ENCODE measurements around the gene PLEKHJ1.

The PLEKHJ1 gene

DNA sequence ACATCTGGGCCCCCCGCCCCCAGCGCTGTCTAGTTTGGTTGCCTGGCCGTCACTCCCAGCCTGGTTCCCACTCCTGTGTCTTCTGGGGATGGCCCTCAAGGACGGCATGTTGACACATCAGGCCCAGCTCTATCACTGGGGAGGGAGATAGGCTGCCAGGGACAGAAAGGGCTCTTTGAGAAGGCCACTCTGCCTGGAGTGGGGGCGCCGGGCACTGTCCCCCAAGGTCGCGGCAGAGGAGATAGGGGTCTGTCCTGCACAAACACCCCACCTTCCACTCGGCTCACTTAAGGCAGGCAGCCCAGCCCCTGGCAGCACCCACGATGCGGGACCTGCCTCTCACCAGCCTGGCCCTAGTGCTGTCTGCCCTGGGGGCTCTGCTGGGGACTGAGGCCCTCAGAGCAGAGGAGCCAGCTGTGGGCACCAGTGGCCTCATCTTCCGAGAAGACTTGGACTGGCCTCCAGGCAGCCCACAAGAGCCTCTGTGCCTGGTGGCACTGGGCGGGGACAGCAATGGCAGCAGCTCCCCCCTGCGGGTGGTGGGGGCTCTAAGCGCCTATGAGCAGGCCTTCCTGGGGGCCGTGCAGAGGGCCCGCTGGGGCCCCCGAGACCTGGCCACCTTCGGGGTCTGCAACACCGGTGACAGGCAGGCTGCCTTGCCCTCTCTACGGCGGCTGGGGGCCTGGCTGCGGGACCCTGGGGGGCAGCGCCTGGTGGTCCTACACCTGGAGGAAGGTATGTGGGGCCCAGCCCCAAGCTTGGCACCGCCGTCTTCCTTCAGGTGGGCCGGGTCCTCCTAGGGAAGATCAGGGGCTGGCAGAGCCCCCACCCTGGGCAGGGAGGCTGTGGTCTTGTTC lies 13.1 kb upstream of the PLEKHJ1 start, which contains the start of gene AMH:
Gene AMH, plus strand, starts transcription at position 314 of the 857 bp plus-strand sequence. Its CDS starts 10 bp downstream, at position 324.
- no peak for DNase-seq (ENCODE audit: low spot score)

DNA sequence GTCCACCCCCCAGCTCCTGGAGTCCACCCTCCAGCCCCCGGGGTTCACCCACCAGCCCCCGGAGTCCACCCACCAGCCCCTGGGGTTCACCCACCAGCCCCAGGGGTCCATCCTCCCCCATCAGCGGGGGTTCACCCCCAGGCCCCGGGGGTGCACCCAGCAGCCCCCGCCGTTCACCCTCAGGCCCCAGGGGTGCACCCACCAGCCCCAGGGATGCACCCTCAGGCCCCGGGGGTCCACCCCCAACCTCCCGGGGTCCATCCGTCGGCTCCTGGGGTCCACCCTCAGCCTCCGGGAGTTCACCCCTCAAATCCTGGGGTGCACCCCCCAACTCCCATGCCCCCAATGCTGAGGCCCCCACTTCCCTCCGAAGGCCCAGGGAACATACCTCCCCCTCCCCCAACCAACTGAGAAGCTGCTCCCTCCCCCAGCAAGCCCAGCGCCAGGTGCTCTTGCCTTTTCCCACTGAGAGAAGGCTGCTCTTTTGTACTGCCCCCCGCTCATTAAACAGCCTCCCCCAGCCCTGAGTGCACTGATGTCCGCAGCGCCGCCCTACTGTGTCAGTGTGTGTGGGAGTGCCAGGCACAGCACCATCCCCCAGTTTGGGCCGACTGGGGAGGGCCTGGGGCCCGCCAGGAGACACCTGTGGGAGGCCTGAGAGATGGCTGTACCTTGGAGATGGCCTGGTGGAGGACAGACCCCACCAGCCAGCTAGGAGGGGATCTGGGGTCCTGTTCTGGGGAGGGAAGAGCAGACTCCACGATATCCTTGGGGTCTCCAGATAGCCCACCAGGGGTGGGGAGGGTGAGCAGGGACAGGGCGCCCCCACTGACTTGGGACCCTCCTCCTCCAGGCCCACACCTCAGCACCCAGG lies 12.2 kb upstream of the PLEKHJ1 start:
- no peak for DNase-seq (ENCODE audit: low spot score)

DNA sequence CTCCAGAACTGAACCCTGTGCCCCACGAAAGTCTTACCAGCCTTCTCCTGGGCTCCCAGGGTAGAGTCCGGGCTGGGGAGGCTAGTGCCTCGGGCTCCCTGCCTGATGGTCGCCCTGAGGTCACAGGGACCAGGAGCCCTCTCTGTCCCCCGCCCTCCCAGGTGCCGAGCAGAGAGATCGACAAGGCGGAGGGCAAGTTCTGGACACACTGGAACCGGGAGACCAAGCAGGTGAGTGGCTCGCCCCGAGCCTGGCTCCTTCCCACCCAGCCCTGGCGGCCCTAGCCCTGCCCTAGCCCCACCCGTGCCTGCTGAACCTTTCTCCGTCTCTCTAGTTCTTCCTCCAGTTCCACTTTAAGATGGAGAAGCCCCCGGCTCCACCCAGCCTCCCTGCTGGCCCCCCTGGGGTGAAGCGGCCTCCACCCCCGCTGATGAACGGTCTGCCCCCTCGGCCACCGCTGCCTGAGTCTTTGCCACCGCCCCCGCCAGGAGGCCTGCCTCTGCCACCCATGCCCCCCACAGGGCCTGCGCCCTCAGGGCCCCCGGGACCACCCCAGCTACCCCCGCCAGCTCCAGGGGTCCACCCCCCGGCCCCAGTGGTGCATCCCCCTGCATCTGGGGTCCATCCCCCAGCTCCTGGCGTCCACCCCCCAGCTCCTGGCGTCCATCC lies 11.4 kb upstream of the PLEKHJ1 start:
- no peak for DNase-seq (ENCODE audit: low spot score)

DNA sequence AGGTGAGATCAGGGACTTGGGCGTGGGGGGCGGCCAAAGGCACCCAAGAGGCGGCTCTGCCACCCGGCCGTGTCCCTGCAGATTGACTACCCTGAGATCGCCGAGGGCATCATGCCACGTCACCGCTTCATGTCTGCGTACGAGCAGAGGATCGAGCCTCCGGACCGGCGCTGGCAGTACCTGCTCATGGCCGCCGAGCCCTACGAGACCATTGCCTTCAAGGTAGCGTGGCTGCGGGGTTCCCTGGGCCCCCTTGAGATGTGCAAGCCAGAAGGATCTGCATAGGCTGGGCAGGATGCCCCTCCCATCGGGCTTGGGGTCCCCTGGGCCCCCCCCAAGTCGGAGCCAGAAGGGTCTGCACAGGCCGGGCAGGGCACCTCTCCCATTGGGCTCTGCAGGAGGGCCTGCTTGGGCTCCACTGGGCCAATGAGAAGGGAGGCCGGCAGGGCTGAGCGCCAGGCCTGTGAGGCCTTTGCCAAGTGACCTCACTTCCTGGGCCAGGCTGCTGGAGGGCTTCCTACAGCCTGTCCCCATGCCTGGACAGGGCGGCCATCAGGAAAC lies 10.8 kb upstream of the PLEKHJ1 start:
- DNase-seq (ENCODE audit: low spot score), result no peak

DNA sequence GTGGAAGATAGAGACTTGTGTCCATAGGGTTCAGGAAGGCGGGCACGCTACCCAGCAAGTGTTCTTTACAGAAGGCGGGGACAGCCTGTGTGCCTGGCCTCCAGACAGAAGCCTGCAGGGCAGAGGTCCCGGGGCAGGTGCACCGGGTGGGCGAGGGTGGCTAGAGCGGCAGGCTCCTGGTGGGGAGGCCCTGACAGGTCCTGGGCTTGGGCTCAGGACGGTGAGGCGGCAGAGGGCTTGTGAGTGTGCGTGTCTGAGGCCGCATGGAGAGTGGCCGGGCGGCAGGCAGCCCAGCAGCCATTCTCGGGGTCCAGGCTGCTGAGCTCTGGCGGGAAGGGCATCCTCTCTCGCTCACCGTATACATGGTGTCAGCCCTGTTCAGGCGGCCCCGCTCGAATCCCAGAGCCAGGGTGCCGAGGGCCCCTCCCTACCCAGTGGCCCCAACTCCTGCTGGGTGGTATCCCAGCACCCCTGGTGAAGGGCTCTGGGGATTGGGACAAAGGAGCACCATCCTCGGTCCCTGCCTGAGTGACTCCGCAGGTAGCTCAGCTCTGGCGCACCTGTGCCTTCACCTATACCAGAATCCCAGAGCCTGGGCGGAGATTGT lies 10.0 kb upstream of the PLEKHJ1 start:
- no peak for DNase-seq (ENCODE audit: low spot score)

DNA sequence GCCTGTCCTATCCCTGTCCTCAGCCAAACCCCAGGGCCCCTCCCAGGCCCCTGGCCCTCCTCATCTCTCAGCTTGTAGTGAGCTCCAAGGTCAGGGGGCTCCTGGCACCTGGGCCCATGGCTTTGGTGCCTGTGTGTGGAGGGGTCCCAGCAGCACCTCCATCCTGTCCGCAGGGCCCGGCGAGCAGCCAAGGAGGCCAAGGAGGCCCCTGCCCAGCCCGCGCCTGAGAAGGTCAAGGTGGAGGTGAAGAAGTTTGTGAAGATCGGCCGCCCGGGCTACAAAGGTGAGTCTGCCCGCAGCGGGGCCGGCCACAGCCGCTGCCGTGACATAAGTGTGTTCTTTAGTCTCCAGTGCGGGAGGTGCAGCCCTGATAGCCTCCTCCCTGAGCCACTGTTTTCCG lies 9.1 kb upstream of the PLEKHJ1 start:
- DNase-seq (ENCODE audit: low spot score), result no peak

DNA sequence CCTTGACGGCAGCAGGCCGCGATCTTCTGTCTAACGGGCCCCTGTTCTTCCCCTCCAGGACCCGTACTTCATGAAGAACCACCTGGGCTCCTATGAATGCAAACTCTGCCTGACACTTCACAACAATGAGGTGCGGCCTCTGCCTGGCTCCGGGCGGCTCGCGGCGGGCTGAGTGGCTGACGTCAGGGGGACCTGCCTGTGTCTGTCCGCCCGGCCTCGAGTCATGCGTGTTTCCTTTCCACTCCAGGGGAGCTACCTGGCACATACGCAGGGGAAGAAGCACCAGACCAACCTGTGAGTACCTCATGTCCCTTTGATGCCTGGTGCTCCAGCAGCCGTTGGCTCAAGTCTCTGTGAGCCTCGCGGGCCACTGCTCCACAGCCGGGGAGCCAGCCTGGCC lies 8.4 kb upstream of the PLEKHJ1 start:
- no peak for DNase-seq (ENCODE audit: low spot score)

DNA sequence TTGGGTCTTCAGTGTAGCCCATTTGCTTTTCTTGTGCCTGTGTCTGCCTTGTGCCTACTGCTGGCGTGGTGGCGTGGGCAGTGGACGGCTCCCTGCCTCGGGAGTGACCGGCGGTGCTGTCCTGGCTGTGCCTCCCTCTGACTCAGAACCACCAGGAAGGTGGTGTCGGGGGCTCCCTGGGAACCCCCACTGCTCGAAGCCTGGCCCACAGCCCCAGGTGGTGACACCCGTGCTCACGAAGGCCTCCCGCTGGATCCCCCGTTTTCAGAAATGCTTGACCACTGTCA lies 7.9 kb upstream of the PLEKHJ1 start:
- no peak for DNase-seq (ENCODE audit: low spot score)

DNA sequence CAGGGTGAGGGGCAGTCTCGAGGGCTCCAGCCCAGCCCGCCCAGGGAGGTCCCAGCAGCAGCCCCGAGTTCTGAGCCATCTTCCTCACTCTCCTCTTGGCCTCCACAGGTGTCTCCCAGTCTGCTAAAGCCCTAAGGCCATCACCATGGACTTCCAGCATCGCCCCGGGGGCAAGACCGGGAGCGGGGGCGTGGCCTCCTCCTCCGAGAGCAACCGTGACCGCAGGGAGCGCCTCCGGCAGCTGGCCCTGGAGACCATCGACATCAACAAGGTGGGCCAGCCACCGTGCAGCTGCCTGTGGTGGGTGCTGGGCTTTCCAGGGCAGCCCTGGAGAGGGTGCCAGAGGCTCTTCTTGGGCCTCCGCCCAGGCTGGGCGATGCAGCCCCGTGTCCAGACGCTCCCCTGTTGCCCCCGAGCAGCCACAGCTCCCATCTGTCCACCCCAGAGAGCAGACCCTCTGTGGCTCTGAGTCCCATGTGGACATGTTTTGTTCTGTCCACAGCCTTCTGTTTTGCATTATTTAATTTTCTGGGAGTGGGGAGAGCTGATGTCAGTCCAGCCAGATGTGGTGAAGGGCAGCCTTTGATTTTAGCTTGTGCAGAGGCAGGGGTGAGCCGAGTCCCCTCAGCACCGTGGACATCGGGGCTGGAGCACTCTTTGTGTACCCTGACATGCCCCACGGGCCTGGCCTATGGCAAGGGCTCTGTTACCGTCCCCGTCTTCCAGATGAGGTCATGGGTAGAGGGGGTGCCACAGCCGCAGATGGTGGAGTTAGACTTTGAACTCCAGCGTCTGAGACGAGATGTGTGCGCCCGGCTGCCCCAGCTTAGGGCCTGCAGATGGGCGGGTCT lies 7.4 kb upstream of the PLEKHJ1 start:
- no peak for DNase-seq (ENCODE audit: low spot score)

DNA sequence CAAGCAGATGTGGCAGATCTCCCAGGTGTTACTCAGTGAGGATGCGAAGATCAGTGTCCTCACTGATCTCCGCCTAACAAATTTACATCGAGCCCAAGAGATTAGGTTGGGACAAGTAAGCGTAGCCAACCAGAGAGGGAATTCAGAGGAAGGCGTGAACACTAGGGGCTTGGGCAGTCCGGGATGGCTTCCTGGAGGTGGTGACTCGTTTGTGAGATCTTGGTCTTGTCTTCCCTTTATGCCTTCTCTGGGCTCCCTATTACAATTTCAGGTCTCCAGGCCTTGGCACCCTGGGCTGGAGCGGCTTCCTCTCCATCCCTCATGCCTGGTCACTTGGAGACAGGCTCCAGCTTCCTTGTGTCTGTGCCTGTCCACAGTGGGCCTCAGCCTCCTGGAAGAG lies 6.7 kb upstream of the PLEKHJ1 start:
- DNase-seq (ENCODE audit: low spot score), result no peak

DNA sequence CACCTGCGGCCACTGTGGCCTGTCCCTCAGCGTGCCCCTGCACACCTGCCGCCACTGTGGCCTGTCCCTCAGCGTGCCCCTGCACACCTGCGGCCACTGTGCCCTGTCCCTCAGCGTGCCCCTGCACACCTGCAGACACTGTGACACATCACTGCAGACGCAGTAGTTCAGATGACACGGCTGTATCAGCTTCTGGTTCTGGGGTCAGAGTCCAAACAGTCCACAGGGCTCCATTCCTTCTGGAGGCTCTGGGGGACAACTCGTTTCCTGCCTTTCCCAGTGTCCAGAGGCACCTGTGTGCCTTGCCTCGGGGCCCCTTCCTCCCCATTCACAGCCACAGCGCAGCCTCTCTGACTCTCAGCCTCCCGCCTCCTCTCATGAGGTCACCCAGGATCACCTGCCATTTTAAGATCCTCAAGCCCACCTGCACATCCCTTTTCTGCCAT lies 6.0 kb upstream of the PLEKHJ1 start:
- DNase-seq (ENCODE audit: low spot score), result no peak

DNA sequence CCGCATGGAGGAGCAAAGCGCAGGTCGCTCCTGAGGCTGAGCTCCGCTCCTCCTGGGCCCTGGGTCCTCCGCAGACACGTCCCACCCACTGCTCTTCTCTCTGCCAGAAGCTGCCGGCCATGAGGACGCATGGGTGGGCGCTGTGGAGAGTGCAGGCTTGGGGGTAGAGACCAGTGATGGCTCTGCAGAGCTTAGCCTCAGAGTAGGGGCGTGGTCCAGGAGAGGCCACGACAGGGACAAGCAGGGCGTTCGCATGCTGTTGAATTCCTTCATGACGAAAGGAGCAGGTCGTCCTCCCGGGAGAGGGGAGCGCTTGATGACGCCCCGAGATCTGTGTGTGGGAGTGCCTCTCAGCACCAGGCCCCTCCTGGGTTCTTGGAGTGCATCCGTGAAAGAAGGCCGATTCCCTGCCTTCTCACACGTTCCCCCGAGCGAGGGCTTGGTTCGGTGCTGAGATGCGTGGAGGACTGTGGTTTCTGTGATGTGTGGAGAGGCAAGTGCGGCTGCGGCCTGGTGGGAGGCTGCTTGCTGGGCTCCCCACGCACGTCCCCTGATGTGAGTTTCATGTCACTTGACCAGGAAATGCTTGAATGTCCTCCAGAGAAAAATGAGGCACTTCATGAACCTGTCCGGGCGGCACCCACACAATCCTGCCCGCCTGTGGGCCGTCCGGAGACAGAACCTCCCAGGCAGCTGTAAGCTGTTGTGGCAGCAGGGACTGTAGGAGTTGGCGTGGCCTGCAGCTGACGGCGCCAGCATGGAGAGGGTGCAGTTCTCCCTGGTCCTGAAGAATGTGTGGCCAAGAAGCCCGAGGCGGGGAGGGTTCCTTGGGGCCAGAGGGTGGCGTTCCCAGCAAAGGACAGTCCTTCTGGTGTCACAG lies 5.0 kb upstream of the PLEKHJ1 start:
- DNase-seq (ENCODE audit: low spot score), result no peak

DNA sequence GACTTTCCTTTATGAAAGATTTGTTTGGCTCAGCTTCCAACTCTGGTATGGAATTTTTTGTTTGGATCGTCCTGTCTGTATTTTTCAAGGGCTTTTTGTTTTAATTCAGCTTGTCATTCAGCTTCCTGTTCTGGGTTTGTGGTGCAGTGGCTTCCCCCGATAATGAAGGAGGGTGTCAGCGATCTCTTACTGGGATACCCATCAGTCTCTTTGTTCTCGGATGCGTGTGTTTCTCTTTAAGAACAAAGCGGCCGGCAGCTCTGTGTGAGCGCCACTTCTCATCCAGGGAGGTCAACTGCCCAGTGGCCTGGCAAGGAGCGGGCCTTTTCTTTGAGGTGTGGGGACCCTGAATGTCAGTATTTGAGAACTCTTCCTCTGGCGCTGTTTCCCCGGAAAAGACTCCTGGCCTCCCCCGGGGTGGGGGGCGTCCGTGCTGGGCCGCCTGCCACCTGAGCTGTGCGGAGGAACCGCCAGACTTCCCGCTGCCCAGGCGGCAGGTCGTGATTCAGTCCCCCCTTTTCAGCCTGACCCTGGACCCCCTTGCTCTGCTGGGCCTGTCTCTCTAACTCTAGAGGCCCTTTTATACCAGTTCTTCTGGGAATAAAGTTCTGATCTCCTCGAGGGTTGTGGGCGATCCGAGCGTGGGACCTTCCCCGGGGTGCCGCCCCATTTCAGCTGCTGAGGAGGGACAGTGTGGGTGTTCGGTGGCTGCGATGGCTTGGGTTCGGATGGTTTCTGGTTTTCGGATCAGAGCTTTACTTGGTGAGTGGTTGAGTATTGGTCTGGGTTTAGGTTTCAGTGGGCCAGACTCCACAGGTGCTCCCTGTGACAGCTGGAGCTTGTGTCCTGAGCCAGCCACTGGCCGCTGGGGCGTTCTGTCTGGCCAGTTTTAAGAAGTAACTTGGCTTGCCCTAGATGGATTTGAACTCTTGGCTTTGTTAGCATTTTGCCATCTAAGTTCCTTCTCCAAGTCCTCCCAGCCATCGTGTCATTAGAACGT lies 3.9 kb upstream of the PLEKHJ1 start:
- DNase-seq (ENCODE audit: low spot score), result no peak

DNA sequence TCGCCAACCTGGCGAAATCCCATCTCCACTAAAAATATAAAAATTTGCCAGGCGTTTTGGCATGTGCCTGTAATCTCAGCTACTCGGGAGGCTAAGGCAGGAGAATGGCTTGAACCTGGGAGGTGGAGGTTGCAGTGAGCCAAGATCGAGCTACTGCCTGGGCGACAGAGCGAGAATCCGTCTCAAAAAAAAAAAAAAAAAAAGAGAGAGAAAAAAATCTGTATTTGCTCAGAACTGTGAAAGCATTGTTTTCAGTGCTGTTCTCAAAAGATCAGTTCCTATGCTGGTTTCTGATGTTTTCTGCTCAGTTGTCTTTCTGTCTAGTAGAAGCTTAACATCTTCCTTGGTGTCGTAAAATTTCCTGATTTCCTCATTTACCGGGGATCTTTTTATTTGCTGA lies 3.0 kb upstream of the PLEKHJ1 start:
- no peak for DNase-seq (ENCODE audit: low spot score)

DNA sequence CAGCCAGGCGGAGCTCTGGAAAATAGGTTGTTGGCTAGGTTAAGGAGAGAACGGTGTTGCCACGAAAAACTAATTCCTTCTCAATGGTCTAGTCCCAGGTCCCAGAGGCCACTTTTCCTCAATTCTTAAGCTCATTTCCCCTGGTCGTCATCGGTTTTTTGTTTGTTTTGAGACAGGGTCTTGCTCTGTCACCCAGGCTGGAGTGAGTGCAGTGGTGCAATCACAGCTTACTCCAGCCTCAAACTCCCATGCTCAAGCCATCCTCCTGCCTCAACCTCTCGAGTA lies 1.7 kb upstream of the PLEKHJ1 start:
- DNase-seq (ENCODE audit: low spot score), result no peak

DNA sequence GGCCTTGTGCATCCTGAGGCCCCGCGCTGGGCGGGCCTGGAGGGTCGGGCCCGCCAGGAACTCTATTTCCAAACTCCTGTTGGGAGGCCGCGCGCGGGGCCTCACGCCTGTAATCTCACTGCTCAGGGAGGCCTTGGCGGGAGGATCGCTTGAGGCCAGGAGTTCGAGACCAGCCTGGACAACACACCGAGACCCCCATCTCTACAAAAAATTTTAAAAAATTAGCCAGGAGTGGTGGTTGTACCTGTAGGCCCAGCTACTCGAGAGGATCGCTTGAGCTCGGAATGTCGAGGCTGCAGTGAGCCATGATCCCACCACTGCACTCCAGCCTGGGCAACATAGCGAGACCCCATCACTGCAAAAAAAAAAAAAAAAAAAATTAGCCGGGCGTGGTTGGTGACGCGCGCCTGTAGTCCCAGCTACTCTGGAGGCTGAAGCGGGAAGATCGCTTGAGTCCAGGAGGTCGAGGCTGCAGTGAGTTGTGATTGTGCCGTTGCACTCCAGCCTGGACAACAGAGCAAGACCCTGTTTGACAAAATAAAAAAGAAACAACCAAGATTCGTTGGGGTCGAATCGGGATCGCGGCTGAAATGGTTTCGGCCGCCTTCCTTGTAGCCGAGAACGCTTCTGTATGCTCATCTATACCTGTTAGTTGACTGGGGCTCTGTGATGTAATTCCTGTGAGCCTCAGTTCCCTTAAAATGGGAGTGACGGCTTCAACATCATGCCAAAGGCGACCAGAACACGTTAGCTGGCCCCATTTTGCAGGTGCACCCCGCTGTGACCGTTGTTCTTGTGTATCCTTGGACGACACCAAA lies 1.1 kb upstream of the PLEKHJ1 start:
- no peak for DNase-seq (ENCODE audit: low spot score)

DNA sequence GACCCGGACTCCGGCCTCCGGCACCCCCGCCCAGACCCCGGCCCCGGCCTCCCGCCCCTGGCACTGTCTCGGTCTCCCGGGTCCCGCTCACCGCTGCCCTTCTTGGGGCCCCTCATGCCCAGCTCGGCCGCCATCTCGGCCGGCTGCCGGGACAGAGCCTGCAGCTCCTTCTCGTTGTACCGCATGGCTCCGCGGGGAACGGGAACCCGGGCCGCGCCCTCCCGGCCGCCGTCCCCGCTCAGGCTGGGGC lies 140 bp downstream of the PLEKHJ1 start:
- DNase-seq (ENCODE audit: low spot score), result no peak
